K562 (cell line): Measurements from ENCODE around the gene DENND5B. TPM values are rescaled to one million over a fixed set of nuclear protein-coding genes. Genes with fewer than 3 reads are reported as not detected.

Experiments
- CREM ChIP-seq: IDR thresholded peaks from 2 replicates; pipeline ENCODE4 v1.6.1; 2014; ENCODE audit warnings: antibody characterized with exemption, low read depth
- MBD2 ChIP-seq: sonication (generic); IDR thresholded peaks from 2 replicates; pipeline ENCODE4 v1.6.1; 2016; ENCODE audit warnings: low read depth, borderline replicate concordance
- POLR2B ChIP-seq: fragments of 450-650 bp; IDR thresholded peaks from 2 replicates; pipeline ENCODE4 v1.6.1; 2018; ENCODE audit warnings: low read depth; ENCODE audit not compliant: partially characterized antibody
- RAD21 ChIP-seq, 2 experiments: fragments of 250-450 bp in 1 of 2; fragments of 450-650 bp in 1 of 2; sonication (Bioruptor Pico) in 1 of 2; formaldehyde crosslinking in 1 of 2; IDR thresholded peaks in 1 of 2; conservative IDR thresholded peaks in 1 of 2; 2 replicates each; pipeline versions ENCODE4 v1.4.0 to v1.8.0; 2020 to 2022; ENCODE audit warnings: mild to moderate bottlenecking in 2 of 2, moderate library complexity in 1 of 2
- SIN3B ChIP-seq: fragments of 450-650 bp; IDR thresholded peaks from 2 replicates; pipeline ENCODE4 v1.6.1; 2017; ENCODE audit warnings: low read depth, mild to moderate bottlenecking, moderate library complexity
- SIRT6 ChIP-seq: IDR thresholded peaks from one replicate; pipeline ENCODE4 v1.6.1; 2012; ENCODE audit warnings: low read depth, mild to moderate bottlenecking, control low read depth, inconsistent platforms, low read length, moderate library complexity
- SP2 ChIP-seq: IDR thresholded peaks from 2 replicates; pipeline ENCODE4 v1.6.1; 2011; ENCODE audit warnings: mild to moderate bottlenecking, low read depth, low read length, moderate library complexity; ENCODE audit not compliant: poor library complexity, severe bottlenecking; ENCODE audit errors: extremely low read depth
- TGIF2 ChIP-seq: sonication (generic); formaldehyde crosslinking; IDR thresholded peaks from 2 replicates; pipeline ENCODE4 v1.8.1; 2022; ENCODE audit warnings: mild to moderate bottlenecking, missing genetic modification reagents, moderate library complexity
- ZNF384 ChIP-seq: IDR thresholded peaks from 2 replicates; pipeline ENCODE4 v1.6.1; 2012; ENCODE audit warnings: low read depth, low read length, improper control_type of control experiment
- ZNF445 ChIP-seq: fragments of 250-450 bp; sonication (Bioruptor Pico); IDR thresholded peaks from 2 replicates; pipeline ENCODE4 v1.4.0; 2020; ENCODE audit warnings: low read depth, mild to moderate bottlenecking, moderate library complexity
- ZNF76 ChIP-seq: fragments of 250-450 bp; sonication (Bioruptor Pico); IDR thresholded peaks from 2 replicates; pipeline ENCODE4 v1.4.0; 2020; ENCODE audit warnings: mild to moderate bottlenecking, moderate library complexity, borderline replicate concordance
- polyA plus RNA-seq, 8 experiments: library from polyadenylated mRNA; depleted of rRNA in 4 of 8; stranded (reverse) in 5 of 8; unstranded in 3 of 8; fragments of >200 nt; fragmentation: Nextera tagmentation in 2 of 8; fragmentation: Illumina TruSeq in 1 of 8; extraction: Ambion mirVana in 2 of 8; extraction: Trizol in 1 of 8; gene quantifications; 2 replicates each; pipeline versions ENCODE4 v1.2.1 to v1.2.3, GENCODE V29; 2011 to 2014; ENCODE audit warnings: inconsistent platforms in 1 of 8, missing spikeins in 1 of 8
- total RNA-seq, 7 experiments: library from RNA; depleted of rRNA in 6 of 7; stranded (reverse); fragments of >200 nt in 6 of 7; fragmentation: Illumina TruSeq in 2 of 7; extraction: Trizol in 2 of 7; gene quantifications; 2 replicates each; pipeline versions ENCODE4 v1.2.1 to v1.2.3, GENCODE V29; 2011 to 2021; ENCODE audit warnings: low replicate concordance in 1 of 7
- TF ChIP-seq, protein P1 (sequence below): fragments of 450-650 bp; IDR thresholded peaks from 2 replicates; pipeline ENCODE4 v1.6.1; 2018; ENCODE audit not compliant: partially characterized antibody
- TF ChIP-seq, protein P2 (sequence below): sonication (generic); formaldehyde crosslinking; IDR thresholded peaks from 2 replicates; pipeline ENCODE4 v1.9.0; 2022; ENCODE audit warnings: mild to moderate bottlenecking, missing genetic modification reagents
- TF ChIP-seq, protein P3 (sequence below): fragments of 250-450 bp; sonication (Bioruptor Pico); IDR thresholded peaks from 2 replicates; pipeline ENCODE4 v1.6.1; 2021; ENCODE audit warnings: mild to moderate bottlenecking
- TF ChIP-seq, protein P4 (sequence below): fragments of 200-800 bp; sonication (Bioruptor generic); IDR thresholded peaks from 2 replicates; pipeline ENCODE4 v1.6.1; 2017; ENCODE audit warnings: missing genetic modification characterization, missing compliant biosample characterization
- TF ChIP-seq, protein P5 (sequence below), 2 experiments: IDR thresholded peaks; 2 replicates each; pipeline ENCODE4 v1.6.1; 2011; ENCODE audit warnings: borderline replicate concordance in 1 of 2, control low read depth in 1 of 2, low read depth in 1 of 2, low read length in 1 of 2, mild to moderate bottlenecking in 1 of 2, mixed read lengths in 1 of 2, moderate library complexity in 1 of 2; ENCODE audit not compliant: insufficient read depth in 1 of 2, insufficient read length in 1 of 2, poor library complexity in 1 of 2, severe bottlenecking in 1 of 2; ENCODE audit errors: extremely low read depth in 1 of 2

The DENND5B gene
- total and polyA plus RNA-seq, 9 of the 15 experiments (the other 6 are each of a cell fraction or from before 2014, with no cell fraction given): 0.99 to 6.0 (median 3.6) TPM

DNA sequence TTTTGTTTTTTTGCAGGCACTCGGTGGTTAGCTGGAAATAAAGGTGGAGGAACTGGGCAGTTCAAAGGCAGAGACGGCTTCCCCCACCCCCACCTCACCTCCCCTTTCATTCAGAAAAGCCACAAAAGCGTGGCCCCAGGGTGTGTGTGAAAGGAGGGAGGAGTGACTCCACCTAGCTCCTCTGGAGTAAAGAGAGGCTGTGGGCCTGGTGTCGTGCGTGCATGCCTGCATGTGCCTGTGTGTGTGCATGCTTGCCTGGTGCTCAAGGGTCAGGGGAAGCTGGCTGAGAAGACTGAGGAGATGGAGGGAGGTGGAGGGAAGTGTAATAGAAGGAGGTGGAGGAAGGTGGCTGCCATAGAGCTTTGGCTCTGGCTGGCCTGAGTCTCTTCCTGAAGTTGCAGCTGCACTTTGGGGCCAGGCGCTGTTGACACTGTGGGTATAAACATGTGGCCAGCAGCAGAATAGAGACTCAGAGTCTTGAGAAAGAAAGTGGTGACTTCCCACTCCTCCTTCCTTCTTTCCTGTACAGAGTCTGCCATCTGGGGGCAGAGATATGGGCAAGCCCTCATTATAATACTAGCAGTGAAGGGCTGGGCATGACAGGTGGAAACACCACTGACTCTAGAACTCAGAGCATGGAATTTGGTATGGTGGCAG is 228.0 kb downstream of the DENND5B start (continued):
- TF ChIP-seq, protein P1, sequence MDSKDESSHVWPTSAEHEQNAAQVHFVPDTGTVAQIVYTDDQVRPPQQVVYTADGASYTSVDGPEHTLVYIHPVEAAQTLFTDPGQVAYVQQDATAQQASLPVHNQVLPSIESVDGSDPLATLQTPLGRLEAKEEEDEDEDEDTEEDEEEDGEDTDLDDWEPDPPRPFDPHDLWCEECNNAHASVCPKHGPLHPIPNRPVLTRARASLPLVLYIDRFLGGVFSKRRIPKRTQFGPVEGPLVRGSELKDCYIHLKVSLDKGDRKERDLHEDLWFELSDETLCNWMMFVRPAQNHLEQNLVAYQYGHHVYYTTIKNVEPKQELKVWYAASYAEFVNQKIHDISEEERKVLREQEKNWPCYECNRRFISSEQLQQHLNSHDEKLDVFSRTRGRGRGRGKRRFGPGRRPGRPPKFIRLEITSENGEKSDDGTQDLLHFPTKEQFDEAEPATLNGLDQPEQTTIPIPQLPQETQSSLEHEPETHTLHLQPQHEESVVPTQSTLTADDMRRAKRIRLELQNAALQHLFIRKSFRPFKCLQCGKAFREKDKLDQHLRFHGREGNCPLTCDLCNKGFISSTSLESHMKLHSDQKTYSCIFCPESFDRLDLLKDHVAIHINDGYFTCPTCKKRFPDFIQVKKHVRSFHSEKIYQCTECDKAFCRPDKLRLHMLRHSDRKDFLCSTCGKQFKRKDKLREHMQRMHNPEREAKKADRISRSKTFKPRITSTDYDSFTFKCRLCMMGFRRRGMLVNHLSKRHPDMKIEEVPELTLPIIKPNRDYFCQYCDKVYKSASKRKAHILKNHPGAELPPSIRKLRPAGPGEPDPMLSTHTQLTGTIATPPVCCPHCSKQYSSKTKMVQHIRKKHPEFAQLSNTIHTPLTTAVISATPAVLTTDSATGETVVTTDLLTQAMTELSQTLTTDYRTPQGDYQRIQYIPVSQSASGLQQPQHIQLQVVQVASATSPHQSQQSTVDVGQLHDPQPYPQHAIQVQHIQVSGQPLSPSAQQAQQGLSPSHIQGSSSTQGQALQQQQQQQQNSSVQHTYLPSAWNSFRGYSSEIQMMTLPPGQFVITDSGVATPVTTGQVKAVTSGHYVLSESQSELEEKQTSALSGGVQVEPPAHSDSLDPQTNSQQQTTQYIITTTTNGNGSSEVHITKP: no peak
- TF ChIP-seq ZNF445 (CRISPR knock-in tag) (no peak), RAD21 (CRISPR knock-in tag; conservative IDR thresholded peaks at IDR 0.05 in 1 of 2, IDR thresholded peaks at IDR 0.05 in 1 of 2) (peak in 1 of 2 experiments; percentile 34; a peak in 2 of 4 replicates), SP2 (no peak), SIRT6 (no peak), POLR2B (no peak), ZNF76 (CRISPR knock-in tag) (no peak), MBD2 (no peak), CREM (no peak), TGIF2 (CRISPR knock-in tag) (no peak), SIN3B (no peak), ZNF384 (no peak)
- TF ChIP-seq, protein P2, sequence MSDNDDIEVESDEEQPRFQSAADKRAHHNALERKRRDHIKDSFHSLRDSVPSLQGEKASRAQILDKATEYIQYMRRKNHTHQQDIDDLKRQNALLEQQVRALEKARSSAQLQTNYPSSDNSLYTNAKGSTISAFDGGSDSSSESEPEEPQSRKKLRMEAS: peak; percentile 54
- TF ChIP-seq, protein P3, sequence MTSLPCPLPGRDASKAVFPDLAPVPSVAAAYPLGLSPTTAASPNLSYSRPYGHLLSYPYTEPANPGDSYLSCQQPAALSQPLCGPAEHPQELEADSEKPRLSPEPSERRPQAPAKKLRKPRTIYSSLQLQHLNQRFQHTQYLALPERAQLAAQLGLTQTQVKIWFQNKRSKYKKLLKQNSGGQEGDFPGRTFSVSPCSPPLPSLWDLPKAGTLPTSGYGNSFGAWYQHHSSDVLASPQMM (CRISPR knock-in tag): no peak
- TF ChIP-seq, protein P4, sequence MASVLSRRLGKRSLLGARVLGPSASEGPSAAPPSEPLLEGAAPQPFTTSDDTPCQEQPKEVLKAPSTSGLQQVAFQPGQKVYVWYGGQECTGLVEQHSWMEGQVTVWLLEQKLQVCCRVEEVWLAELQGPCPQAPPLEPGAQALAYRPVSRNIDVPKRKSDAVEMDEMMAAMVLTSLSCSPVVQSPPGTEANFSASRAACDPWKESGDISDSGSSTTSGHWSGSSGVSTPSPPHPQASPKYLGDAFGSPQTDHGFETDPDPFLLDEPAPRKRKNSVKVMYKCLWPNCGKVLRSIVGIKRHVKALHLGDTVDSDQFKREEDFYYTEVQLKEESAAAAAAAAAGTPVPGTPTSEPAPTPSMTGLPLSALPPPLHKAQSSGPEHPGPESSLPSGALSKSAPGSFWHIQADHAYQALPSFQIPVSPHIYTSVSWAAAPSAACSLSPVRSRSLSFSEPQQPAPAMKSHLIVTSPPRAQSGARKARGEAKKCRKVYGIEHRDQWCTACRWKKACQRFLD (CRISPR knock-in tag): no peak
- TF ChIP-seq, protein P5, sequence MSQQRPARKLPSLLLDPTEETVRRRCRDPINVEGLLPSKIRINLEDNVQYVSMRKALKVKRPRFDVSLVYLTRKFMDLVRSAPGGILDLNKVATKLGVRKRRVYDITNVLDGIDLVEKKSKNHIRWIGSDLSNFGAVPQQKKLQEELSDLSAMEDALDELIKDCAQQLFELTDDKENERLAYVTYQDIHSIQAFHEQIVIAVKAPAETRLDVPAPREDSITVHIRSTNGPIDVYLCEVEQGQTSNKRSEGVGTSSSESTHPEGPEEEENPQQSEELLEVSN (IDR thresholded peaks at IDR 0.05; ENCODE audit: borderline replicate concordance in 1 of 2, extremely low read depth in 1 of 2, insufficient read depth in 1 of 2, insufficient read length in 1 of 2, low read depth in 1 of 2, low read length in 1 of 2, poor library complexity in 1 of 2, severe bottlenecking in 1 of 2): peak in 1 of 2 experiments; percentile 62
